ENCODE data around the gene CHCHD6.
A peak's percentile ranks its signal among the peaks of the same experiment; 100 is the strongest.

CHCHD6 gene

GRCh38 chr3:126706631-126707030, 2.6 kb downstream of the CHCHD6 start:
- DNase-seq: no peak

- DNase-seq: no peak
Measured at GRCh38 chr3:126711121-126711760, 7.2 kb downstream of the CHCHD6 start.

GRCh38 chr3:126713199-126713598, 9.2 kb downstream of the CHCHD6 start:
- DNase-seq: no peak

GRCh38 chr3:126714276-126714900, 10.3 kb downstream of the CHCHD6 start:
- no peak for DNase-seq

- no peak for DNase-seq
Measured at GRCh38 chr3:126714921-126715320, 10.9 kb downstream of the CHCHD6 start.

- no peak for DNase-seq
Measured at GRCh38 chr3:126715432-126715831, 11.4 kb downstream of the CHCHD6 start.

GRCh38 chr3:126716057-126716456, 12.0 kb downstream of the CHCHD6 start:
- no peak for DNase-seq

GRCh38 chr3:126718561-126719445, 14.8 kb downstream of the CHCHD6 start:
- peak; percentile 35 for DNase-seq

- DNase-seq: peak; percentile 22
Measured at GRCh38 chr3:126720596-126720995, 16.6 kb downstream of the CHCHD6 start.

GRCh38 chr3:126721246-126721645, 17.2 kb downstream of the CHCHD6 start:
- DNase-seq: peak; percentile 45

GRCh38 chr3:126723237-126723636, 19.2 kb downstream of the CHCHD6 start:
- no peak for DNase-seq

GRCh38 chr3:126723801-126724200, 19.8 kb downstream of the CHCHD6 start:
- no peak for DNase-seq

GRCh38 chr3:126728680-126729079, 24.6 kb downstream of the CHCHD6 start:
- DNase-seq: no peak

GRCh38 chr3:126730376-126730775, 26.3 kb downstream of the CHCHD6 start:
- no peak for DNase-seq

- no peak for DNase-seq
Measured at GRCh38 chr3:126731044-126731443, 27.0 kb downstream of the CHCHD6 start.

- DNase-seq: no peak
Measured at GRCh38 chr3:126732281-126733060, 28.4 kb downstream of the CHCHD6 start.

- no peak for DNase-seq
Measured at GRCh38 chr3:126733061-126733430, 29.0 kb downstream of the CHCHD6 start.

- DNase-seq: no peak
Measured at GRCh38 chr3:126734106-126734723, 30.2 kb downstream of the CHCHD6 start.

GRCh38 chr3:126737527-126737926, 33.5 kb downstream of the CHCHD6 start:
- DNase-seq: no peak

GRCh38 chr3:126742057-126742456, 38.0 kb downstream of the CHCHD6 start:
- peak; percentile 22 for DNase-seq

GRCh38 chr3:126743350-126743749, 39.3 kb downstream of the CHCHD6 start:
- peak; percentile 29 for DNase-seq

GRCh38 chr3:126743781-126744180, 39.7 kb downstream of the CHCHD6 start:
- no peak for DNase-seq
